Body of pancreas (tissue), 4 donors: ENCODE results near the gene ADK. TPM values are rescaled to one million over a fixed set of nuclear protein-coding genes. Genes with fewer than 3 reads are reported as not detected.
A peak's percentile ranks its signal among the peaks of the same experiment; 100 is the strongest.
"Not testable (repeated sequence)": the region's sequence is repeated elsewhere in the genome, so short reads cannot be mapped to it uniquely, and the experiment has no call there.

ENCODE experiments used
- ATAC-seq: fragments of 150-250 bp; one replicate; pipeline ENCODE4 v1.9.1; 2016
- DNase-seq, 4 donors: peaks; one replicate each; pipeline ENCODE4 v3.0.0-alpha.2; 2019
- H3K27ac ChIP-seq, 4 donors: fragments of 200-600 bp; sonication (generic); 1 replicate in 3 of 4; 2 replicates in 1 of 4; pipeline versions ENCODE4 v1.5.1 to v1.6.1; 2016 to 2019; ENCODE audit warnings: mild to moderate bottlenecking in 1 of 4, mixed read lengths in 1 of 4, moderate library complexity in 1 of 4
- H3K27me3 ChIP-seq, 2 donors: fragments of 200-600 bp; sonication (generic); one replicate each; pipeline ENCODE4 v1.6.0; 2016; ENCODE audit warnings: mild to moderate bottlenecking in 1 of 2
- H3K36me3 ChIP-seq, 2 donors: fragments of 200-600 bp; sonication (generic); replicated peaks in 1 of 2; 2 replicates each; pipeline ENCODE4 v1.5.1; 2016; ENCODE audit warnings: low read depth in 2 of 2; ENCODE audit not compliant: insufficient read depth in 1 of 2
- H3K4me1 ChIP-seq: fragments of 200-600 bp; sonication (generic); one replicate; pipeline ENCODE4 v1.6.0; 2016
- H3K4me3 ChIP-seq, 2 donors: fragments of 200-600 bp; sonication (generic); 1 replicate in 1 of 2; 2 replicates in 1 of 2; pipeline ENCODE4 v1.5.1; 2016 to 2019
- H3K9me3 ChIP-seq, 3 donors: fragments of 200-600 bp; sonication (generic); 1 replicate in 2 of 3; 2 replicates in 1 of 3; pipeline ENCODE4 v1.5.1; 2016
- POLR2A ChIP-seq, 3 donors: fragments of 450-650 bp; IDR thresholded peaks; one replicate each; pipeline ENCODE4 v1.6.1; 2016; ENCODE audit warnings: antibody characterized with exemption in 3 of 3, mild to moderate bottlenecking in 2 of 3
- WGBS, 2 donors: methylation state at CpG; one replicate each; pipeline ENCODE4 v1.1.5; 2017; 5-methylcytosine and 5-hydroxymethylcytosine counted together
- intact Hi-C: fragments of 100-400 bp; cut with DNase I; formaldehyde crosslinking; loops from one replicate; pipeline ENCODE4 v1.15.1; 2023
- total RNA-seq, 2 donors: library from RNA; depleted of rRNA; stranded (reverse); fragments of >200 nt; gene quantifications; one replicate each; pipeline ENCODE4 v1.1.0, GENCODE V29; 2016
- TF ChIP-seq, protein P1 (sequence below), 7 experiments: fragments of 450-650 bp in 4 of 7; fragments of 200-600 bp in 3 of 7; sonication (generic) in 3 of 7; IDR thresholded peaks; one replicate each; pipeline ENCODE4 v1.5.1; 2016 to 2019; ENCODE audit warnings: antibody characterized with exemption in 7 of 7

The ADK gene
- total RNA-seq, 2 donors from 2014 or later, result 12.9 to 18.7 TPM

DNA sequence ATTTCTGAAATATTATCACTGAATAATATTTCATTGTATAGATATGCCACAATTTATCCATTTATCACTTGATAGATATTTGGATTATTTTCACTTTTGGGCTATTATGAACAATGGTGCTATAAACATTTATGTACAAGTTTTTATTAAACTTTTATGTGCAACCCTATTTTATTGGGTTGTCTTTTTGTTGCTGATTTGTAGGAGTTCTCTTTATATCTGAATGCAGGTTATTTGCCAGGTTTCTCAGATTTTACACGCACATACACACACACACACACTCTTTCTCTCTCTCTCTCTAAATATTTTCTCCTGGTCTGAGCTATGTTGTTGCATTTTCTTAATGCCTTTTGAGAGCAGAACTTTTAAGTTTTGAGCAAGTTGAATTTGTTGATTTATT lies 36.2 kb downstream of the ADK start:
- no peaks in the 10 kb centered on the region for H3K27me3 ChIP-seq
- H3K4me3 ChIP-seq, result no peak overlapping the region
- 47 to 71% methylated on average over 1 of the region's 1 CpG for WGBS, 2 donors
- DNase-seq (no peak), ATAC-seq (no peak)
- H3K36me3 ChIP-seq, result no peaks in the 10 kb centered on the region
- no peak overlapping the region for H3K27ac ChIP-seq
- peaks cover 0 to 3% (median 0%) of the 10 kb centered on the region in 3 donors for H3K9me3 ChIP-seq
- TF ChIP-seq POLR2A (IDR thresholded peaks at IDR 0.05), result no peak
- TF ChIP-seq, protein P1, sequence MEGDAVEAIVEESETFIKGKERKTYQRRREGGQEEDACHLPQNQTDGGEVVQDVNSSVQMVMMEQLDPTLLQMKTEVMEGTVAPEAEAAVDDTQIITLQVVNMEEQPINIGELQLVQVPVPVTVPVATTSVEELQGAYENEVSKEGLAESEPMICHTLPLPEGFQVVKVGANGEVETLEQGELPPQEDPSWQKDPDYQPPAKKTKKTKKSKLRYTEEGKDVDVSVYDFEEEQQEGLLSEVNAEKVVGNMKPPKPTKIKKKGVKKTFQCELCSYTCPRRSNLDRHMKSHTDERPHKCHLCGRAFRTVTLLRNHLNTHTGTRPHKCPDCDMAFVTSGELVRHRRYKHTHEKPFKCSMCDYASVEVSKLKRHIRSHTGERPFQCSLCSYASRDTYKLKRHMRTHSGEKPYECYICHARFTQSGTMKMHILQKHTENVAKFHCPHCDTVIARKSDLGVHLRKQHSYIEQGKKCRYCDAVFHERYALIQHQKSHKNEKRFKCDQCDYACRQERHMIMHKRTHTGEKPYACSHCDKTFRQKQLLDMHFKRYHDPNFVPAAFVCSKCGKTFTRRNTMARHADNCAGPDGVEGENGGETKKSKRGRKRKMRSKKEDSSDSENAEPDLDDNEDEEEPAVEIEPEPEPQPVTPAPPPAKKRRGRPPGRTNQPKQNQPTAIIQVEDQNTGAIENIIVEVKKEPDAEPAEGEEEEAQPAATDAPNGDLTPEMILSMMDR (IDR thresholded peaks at IDR 0.05), result no peak
- peaks cover 17% of the 10 kb centered on the region for H3K4me1 ChIP-seq
- intact Hi-C loops, result no loop called here

DNA sequence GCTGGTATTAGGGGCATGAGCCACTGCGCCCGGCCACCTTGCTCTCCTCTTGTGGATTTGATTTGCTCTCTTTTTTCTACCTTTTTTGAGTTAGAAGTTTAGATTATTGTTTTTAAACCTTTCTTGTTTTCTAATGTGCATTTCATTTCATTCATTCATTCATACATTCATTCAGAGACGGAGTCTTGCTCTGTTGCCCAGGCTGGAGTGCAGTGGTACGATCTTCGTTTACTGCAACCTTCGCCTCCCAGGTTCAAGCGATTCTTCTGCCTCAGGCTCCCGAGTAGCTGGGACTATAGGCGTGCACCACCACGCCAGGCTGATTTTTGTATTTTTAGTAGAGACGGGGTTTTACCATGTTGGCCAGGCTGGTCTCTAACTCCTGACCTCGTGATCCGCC lies 37.6 kb downstream of the ADK start:
- H3K9me3 ChIP-seq, intact Hi-C loops, H3K36me3 ChIP-seq, ATAC-seq, H3K4me3 ChIP-seq, H3K27ac ChIP-seq, DNase-seq, H3K27me3 ChIP-seq: not testable (repeated sequence)
- 96% methylated on average over 13 of the region's 13 CpGs for WGBS, 2 donors
- peaks cover 17% of the 10 kb centered on the region for H3K4me1 ChIP-seq

- TF ChIP-seq POLR2A (IDR thresholded peaks at IDR 0.05), result no peak
- TF ChIP-seq, protein P1 (IDR thresholded peaks at IDR 0.05), result no peak
These were observed 39.0 kb downstream of the ADK start for GRCh38 chr10:74189999-74190421.

DNA sequence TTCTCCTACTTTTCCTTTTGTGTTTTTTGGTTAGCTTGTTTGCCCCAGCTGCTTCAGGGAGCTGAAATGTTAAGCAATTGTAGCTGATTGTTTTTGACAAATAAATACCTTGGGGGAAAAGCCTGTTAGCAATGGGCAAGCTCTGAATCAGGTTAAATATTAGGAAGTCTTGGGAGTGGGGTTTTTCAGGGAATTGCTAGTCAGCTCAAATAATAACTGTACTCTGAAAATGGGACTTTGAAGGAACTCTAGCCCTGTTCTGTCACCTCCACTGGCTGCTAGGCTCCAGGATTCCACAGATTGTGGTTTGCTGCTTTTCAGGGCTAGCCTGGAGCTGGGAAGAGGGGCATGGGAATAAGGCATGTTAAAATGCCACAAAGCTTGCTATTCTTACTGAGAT lies 39.5 kb downstream of the ADK start:
- intact Hi-C loops, result no loop called here
- DNase-seq, result no peak
- no peaks in the 10 kb centered on the region for H3K27me3 ChIP-seq
- H3K36me3 ChIP-seq, result no peaks in the 10 kb centered on the region
- H3K27ac ChIP-seq, result peak overlapping the region in 3 of 4 donors; percentile 61 to 83 (median 80)
- no peak overlapping the region for H3K4me3 ChIP-seq
- no peak for TF ChIP-seq POLR2A (IDR thresholded peaks at IDR 0.05)
- TF ChIP-seq, protein P1 (IDR thresholded peaks at IDR 0.05), result no peak
- ATAC-seq, result no peak
- H3K9me3 ChIP-seq, result peaks cover 0 to 3% (median 0%) of the 10 kb centered on the region in 3 donors
- H3K4me1 ChIP-seq, result peaks cover 17% of the 10 kb centered on the region

More at GRCh38 chr10:74189999-74190421, 39.0 kb downstream of the ADK start:
- intact Hi-C loops, result no loop called here
- DNase-seq (peak in 2 of 4 donors; percentile 17 to 33), ATAC-seq (peak; percentile 79)
- Histone ChIP-seq H3K4me3 (no peak overlapping the region), H3K4me1 (peaks cover 17% of the 10 kb centered on the region), H3K36me3 (no peaks in the 10 kb centered on the region), H3K27me3 (no peaks in the 10 kb centered on the region), H3K9me3 (peaks cover 0 to 3% (median 0%) of the 10 kb centered on the region in 3 donors), H3K27ac (peak overlapping the region in 3 of 4 donors; percentile 61 to 83 (median 80))
- WGBS, 2 donors, result 15 to 32% methylated on average over 3 of the region's 3 CpGs

DNA sequence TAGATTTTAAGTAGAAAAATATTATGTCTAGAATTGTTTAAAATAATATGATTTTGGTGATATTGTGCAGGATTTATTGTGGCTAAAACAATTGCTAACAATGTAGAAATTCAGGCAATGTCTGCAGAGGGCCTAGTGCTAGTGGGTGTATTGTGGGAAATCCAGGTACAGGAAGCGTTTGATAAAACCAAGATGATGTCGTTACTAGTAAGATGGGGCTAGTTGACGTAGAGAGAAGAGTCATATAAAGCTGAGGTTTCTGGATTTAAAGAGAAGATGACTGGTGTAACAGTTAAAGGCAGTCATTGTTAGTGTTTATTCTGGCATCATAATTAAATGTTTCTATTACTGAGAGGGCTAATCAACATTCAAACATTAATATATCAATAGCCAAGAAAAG lies 43.5 kb downstream of the ADK start:
- Histone ChIP-seq H3K9me3 (peaks cover 0 to 2% (median 0%) of the 10 kb centered on the region in 3 donors), H3K27ac (no peak overlapping the region), H3K4me3 (no peak overlapping the region), H3K27me3 (no peaks in the 10 kb centered on the region), H3K4me1 (peaks cover 14% of the 10 kb centered on the region), H3K36me3 (no peaks in the 10 kb centered on the region)
- 78 to 89% methylated on average over 3 of the region's 3 CpGs for WGBS, 2 donors
- intact Hi-C loops, result no loop called here
- ATAC-seq (no peak), DNase-seq (no peak)
- no peak for TF ChIP-seq POLR2A (IDR thresholded peaks at IDR 0.05)
- TF ChIP-seq, protein P1 (IDR thresholded peaks at IDR 0.05), result no peak
